Hippocampal formation (tissue), 2 donors: ENCODE measurements around the gene SHISA6.
"Not testable (repeated sequence)": the region's sequence is repeated elsewhere in the genome, so short reads cannot be mapped to it uniquely, and the experiment has no call there.

ENCODE experiments used
- DNase-seq, 2 donors: peaks; one replicate each; lab custom pipeline; 2025; lab: John Stamatoyannopoulos, UW

The SHISA6 gene

DNA sequence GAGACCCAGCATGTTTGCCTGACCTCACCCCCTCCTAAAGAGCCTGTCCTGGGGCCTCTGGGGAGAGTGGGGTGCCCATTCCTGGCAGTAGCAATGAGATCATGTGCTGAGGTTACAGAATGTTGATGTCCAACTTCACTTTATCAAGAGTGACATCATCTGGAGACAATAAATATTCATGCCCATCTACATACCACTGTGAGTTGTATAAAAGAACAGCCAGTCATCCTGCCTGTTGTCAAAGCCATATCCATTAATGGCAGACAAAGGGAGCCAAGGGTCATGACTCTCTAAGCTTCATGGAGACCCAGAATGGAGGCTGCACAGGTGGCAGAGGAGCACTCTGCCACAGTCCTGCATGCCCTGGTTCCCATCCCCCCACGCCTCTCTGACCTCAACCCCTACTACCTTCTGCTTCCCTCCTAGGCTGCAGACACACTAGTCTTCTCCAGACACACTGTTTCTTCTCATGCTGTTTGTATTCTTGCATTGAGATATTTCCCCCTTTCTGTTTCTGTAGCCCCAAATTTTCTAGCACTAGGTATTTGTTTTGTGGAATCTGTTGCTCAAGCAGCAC is 27.1 kb downstream of the SHISA6 start:
- DNase-seq = no peak

DNA sequence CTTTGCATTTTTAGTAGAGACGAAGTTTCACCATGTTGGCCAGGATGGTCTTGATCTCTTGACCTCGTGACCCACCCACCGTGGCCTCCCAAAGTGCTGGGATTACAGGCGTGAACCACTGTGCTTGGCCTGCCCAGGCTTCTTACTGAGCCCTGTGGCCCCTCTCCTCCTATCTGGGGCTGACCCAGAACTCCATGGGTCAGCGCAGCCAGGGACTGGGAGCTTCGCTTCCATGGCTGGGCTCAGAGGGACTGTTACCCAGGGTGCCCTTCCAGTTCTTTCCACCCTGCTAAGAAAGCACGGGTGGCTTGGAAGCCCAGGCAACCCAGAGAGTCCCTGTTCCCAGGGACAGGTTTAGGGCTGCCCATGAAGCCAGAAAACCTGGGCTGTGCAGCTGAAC is 28.2 kb downstream of the SHISA6 start:
- no peak for DNase-seq

DNA sequence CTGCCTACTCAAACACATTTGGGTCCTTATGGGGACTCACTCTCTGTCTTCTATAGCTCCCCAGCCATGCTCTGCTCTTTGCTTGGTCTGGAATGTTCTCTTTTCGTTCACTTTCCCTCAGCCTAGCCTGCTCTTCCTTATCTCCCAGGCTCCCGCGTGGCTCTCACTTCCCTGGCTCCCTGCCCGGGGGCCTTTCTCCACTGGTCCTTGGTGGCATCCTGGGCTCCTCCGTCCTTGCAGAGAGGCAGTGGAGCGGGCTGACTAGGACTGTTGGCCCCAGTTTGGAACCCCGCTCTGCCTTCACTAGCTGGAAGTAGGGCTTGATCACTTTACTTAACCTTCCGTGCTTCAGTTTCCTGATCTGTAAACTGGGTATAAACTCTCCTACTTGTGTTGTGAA is 31.2 kb downstream of the SHISA6 start:
- no peak for DNase-seq

DNA sequence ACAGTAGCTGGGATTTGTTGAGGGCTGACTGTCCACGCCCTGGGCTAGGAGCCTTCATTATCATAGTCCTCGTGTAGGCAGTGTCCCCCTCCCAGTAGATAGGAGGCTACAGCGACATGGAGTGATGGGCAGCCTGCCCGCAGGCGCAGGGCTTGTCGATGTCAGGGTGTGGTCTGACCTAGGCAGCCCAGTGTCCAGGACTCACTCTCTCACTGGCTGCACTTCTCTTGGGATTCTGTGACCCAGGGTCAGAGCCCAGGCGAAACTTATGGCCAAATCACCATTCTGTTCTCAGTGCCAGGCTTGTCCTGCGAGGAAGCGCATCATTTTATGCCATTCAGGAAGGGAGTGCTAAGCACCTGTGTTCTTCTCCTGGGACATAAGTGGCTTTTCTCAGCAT is 32.6 kb downstream of the SHISA6 start:
- no peak for DNase-seq

DNA sequence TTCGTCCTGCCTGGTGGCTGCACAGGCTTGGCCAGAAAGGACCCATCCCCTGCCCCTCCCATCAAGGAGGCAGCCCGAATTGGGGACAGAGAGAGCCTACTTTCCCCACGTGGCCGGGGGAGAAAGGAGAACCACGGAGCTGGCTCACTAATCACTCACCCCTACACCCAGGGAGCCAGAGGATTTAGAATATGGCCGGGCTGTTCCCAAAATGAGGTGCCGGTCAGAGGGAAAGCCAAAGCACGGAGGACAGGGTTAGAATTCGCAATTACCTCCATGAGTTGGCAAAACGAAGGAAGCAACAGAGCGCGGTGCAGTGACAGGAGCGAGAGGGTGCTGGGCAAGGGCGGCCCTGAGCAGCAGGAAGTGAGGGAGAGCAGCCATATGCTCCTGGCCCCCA is 33.1 kb downstream of the SHISA6 start:
- no peak for DNase-seq

DNA sequence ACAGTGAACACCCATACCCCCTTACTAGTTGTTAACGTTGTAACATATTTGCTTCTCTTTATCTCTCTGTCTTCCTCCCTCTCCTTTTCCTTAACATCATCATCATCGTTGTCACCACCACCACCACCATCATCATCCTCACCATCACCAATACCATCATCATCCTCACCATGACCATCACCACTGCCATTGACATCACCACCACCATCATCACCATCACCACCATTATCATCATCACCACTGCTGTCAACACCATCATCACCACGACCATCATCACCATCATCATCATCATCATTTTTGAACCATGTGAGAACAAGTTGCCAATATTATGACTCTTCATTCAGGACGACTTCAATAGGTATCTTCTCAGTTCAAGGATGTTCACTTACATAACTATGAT is 35.5 kb downstream of the SHISA6 start:
- no peak for DNase-seq

DNA sequence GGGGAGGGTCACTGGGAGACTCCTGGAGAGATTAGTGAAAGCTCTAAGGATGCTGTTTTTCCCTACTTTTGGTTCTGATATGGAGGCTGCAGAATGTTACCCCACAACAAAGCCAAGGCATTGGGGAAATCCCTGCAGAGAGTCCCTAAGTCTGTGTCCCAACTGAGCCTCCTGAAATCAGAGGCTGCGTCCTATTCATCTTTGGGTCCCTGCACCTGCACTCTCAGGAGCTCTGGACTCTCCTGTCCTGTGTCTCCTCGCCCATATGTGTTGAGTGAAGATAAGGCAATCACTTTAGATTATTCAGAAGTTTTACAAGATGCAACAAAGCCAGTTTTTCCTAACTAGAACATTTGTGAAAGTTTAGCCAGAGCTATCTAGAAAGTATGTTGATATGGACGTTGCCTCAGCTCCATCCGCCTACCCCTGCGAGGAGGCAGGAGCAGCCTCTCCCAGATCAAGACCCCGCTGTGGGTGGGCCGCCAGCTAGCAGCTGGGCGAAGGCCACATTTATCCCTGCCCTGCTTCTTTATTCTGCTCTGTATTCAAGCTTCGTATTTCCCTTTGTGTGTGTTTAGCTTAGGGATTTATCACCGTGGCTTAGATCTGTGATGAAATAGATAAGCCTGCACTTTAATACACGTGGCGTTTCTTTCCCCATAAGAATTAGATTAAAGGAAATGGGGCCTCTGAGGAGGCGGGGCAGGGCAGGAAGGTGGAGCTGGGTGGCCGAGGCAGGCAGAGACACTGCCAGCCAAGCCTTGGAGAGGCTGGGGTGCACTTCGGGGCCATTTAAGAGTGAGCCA is 37.4 kb downstream of the SHISA6 start:
- DNase-seq = no peak

DNA sequence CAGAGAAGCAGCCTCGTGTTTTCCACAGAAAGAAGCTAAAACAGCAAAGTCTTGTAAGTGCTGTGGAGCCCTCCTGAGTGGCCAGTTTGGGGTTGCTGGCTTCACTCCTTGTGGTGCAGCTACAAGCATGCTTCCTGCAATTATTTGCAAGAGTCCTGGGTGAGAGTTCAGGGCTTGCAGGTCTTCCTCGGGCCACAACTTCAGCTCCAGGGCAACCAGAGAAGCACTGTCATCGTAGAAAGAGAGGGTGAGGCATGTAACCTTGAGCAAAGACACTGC is 37.9 kb downstream of the SHISA6 start:
- no peak for DNase-seq

DNA sequence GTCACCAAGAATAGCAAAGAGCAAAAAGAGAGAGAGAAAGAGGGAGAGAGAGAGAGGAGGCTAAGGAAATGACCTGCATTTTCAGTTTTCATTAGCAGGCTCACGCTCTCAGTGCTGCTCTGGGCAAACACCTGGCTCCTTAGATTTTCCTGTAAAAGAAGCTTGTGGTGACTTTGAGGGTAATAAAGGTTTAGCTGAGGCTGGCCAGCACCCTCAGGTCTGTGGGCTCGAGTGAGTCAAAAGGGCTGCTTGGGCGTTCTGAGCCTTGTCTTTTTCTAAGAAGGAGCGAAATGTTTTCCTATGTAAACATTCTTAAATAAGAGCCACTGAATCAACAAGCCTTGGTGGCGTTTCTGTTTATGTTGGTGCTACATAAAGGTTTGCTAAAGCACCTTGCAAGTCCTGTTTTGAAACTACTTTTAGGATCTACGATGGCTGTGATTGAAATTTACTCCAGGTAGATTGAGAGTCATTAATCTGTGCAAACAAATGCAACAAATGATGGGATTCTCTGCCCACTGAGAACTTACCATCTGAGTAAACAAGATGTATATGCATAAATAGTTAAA is 38.8 kb downstream of the SHISA6 start:
- DNase-seq = no peak

DNA sequence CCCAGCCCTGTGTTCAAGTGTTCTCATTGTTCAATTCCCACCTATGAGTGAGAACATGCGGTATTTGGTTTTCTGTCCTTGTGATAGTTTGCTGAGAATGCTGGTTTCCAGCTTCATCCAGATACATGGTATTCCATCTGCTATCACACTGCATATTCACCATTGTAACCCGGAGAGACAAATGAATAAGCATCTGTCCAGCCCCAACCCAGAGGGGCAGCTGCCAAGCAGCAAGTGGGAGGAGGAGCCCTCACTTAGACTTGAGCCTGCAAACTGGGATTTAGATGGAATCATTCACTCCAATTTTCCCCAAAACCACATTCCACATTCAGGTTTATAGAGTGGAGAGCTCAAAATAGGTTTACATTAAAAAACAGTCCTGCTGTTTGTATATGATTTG is 41.6 kb downstream of the SHISA6 start:
- no peak for DNase-seq

DNA sequence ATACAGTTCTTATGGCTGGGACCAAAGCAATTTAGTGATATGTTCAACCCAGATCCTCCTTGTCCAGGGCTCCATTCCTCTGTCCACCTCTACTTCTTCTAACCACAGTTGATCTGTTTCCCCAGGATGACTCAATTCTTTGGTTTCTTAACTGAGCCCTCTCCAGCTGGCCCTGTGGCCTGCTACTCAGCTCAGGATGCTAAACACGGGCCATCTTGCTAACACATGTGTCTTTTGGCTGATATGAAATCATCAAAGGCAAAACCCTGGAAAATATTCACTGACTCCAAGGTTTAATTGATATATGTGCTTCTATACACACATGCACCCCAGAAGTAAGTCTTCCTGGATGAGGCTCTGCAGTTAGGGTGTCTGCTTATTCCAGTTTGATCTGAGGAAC is 43.8 kb downstream of the SHISA6 start:
- DNase-seq = no peak

DNA sequence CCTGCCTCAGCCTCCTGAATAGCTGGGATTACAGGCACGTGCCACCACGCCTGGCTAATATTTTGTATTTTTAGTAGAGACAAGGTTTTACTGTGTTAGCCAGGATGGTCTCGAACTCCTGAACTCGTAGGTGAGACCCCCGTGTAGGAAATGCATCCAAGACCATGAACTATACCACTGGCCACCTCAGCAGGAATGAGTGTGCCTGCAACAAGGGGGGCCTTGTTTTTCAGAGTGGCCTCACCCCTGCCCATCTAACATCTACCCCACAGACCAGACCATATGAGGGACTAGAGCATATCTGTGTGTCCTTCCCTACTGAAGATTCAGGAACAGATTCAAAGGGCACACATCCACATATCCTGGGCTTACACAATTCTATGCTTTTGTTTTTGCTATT is 44.9 kb downstream of the SHISA6 start:
- DNase-seq = no peak

DNA sequence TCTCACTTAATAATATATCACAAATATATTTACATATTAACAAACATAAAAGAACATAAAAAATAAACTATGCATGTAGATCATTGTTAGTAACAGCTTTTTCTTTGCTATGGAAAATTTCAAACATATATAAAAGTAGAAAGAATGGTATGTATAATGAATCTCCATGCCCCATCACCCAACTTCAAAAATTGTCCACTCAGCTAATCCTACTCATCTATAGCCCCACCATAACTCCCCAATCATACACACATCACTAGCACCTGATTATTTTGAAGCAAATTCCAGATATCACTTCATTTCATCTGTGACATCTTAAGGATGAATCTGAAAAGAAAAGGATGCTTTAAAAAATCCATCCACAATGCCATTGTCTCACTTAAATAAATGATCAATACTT is 46.8 kb downstream of the SHISA6 start:
- DNase-seq = no peak

DNA sequence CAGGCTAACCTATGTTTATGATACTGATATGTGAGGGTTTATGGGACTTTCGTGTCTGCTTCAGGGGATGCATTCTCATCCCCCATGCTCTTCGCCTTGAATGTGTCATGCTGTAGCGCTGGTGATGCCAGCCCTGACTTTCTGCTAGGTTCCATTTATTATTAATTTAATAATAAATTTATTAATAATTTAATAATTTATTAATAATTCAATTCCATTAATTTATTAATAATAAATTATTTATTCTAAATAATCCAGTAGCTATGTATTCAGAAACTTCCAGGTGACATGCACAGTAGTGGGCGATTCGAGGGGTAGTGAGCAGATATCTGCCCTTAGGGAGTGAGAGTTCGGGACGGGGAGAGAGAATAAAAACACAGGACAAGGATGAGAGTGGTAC is 49.8 kb downstream of the SHISA6 start:
- no peak for DNase-seq

DNA sequence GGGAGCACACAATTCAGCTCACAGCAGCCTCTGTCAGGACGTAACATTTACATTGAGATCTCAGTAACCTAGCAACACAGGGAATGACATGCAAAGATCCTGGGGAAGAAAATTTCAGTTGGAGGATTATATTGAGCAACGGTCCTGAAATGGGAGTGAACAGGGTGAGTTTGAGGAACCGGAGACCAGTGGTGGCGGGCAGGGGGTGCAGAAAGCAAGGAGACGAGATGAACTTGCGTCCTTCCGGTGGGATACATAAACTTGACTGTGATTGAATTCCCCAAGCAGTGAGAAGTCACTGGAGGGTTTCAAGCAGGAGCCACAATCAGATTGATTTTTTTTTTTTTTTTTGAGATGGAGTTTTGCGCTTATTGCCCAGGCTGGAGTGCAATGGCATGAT is 51.5 kb downstream of the SHISA6 start:
- DNase-seq = no peak

DNA sequence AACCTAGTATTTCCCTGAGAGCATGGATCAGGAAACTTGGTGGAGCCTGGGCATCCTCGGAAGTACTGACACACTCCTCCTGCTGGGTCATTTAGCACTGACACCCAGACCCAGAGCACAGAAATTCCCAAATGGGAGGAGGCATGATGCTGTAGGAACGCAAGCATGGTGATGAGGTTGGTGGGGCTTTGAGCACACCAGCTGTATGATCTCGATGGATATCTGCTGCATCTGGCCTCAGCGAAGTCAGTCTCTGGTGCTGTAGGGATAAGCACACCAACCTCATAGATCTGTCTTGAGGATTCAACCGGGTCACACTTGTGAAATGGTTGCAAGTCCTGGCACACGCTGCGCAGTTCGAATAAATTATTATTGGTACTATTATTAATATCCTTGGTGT is 52.5 kb downstream of the SHISA6 start:
- no peak for DNase-seq

DNA sequence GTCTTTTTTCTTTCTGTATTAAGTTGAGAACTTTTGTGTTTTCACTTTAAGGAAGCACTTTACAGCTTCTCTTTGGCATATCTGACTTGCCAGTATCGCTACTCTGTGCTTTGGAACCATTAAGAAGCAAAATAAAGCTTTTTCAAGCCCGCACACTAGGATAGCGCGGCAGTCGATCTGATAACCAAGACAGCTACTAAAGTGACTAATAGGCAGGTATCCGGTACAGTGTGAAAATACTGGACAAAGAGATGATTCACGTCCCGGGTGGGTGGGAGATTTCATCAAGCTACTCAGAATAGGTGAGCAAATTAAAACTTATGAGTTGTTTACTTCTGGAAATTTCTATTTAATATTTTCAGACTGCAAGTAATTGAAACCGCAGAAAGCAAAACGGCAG is 53.8 kb downstream of the SHISA6 start:
- DNase-seq = no peak

DNA sequence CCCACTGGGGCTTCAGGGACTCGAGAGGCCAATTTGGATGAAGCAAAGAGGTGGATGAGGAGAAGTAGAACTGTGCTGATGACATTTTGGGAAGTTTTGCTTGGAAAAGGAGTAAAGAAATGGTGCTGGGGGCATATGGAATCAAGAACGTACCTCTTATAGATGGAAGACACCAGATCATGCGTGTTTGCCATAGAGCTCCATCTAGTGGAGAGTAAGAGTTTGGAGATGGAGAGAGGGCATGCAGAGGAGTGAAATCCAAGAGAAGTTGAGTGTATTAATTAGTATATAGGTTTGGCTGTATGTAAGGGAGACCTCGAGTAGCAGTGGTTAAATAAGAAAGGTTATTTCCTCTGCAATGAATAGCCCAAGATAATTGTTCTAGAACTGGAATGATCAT is 56.0 kb downstream of the SHISA6 start:
- DNase-seq = no peak

DNA sequence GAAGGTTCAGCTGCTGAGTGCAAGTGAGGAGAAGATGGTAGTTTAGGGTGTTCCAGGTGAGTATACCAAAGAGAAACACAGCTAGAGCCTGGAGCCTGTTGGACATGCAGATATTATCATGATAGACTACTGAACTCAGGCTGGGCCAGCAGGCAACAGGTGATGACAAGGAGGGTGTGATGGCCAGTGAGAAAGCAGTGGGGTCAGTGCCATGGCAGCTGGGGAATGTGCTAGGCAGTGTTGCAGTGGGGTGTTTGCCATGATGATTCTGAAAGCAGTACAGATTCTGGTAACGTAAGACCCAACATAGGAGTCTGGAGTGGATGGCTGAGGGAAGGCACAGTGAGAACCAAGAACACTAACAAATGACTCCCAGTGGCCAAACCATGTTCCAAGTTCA is 57.4 kb downstream of the SHISA6 start:
- no peak for DNase-seq

DNA sequence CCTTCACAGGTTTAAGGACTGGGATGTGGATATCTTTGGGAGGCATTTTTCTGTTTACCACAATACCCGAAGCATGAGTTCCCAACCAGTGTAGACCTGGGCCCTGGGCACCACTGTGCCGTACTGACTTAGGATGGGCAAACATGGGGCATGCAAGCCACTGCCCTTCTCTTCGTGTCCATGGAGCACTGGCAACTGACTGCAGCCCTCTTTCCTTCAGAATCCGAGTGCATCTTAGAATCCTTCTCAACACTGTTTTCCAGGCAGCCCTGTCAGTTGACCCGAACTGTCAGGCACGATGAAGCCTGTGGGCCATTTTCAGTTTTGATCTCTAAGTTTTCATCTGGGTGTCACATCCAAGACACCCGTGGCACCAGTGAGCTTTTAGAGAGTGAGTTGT is 59.2 kb downstream of the SHISA6 start:
- DNase-seq = no peak

DNA sequence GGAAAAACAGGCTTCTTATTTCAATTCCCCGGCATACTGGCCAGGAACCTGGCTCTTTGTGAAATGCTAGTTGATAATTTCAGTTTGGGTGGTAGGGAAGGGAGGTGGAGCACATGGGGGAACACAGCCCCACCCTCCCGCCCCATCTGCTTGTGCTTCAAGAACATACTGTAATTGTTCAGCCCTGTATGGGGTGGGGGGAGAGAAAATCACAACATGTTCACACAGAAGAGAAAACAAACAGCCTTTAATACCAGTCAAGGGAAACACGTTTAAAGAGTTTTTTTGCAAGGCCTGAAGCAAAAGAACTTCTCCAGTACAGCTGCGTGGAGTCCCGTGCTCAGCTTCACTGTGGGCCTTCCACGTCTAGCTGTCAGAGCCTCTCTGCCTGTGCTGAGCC is 59.7 kb downstream of the SHISA6 start:
- no peak for DNase-seq

DNA sequence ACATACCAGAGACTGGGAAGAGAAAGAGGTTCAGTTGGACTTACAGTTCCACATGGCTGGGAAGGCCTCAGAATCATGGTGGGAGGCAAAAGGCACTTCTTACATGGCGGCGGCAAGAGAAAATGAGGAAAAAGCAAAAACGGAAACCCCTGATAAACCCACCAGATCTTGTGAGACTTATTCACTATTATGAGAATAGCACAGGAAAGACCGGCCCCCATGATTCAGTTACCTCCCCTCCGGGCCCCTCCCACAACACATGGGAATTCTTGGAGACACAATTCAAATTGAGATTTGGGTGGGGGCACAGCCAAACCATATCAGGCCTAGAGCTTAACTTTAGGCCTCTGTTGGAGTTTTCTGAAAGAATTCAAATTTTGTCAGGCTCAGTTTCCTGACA is 60.9 kb downstream of the SHISA6 start:
- not testable (repeated sequence) for DNase-seq

DNA sequence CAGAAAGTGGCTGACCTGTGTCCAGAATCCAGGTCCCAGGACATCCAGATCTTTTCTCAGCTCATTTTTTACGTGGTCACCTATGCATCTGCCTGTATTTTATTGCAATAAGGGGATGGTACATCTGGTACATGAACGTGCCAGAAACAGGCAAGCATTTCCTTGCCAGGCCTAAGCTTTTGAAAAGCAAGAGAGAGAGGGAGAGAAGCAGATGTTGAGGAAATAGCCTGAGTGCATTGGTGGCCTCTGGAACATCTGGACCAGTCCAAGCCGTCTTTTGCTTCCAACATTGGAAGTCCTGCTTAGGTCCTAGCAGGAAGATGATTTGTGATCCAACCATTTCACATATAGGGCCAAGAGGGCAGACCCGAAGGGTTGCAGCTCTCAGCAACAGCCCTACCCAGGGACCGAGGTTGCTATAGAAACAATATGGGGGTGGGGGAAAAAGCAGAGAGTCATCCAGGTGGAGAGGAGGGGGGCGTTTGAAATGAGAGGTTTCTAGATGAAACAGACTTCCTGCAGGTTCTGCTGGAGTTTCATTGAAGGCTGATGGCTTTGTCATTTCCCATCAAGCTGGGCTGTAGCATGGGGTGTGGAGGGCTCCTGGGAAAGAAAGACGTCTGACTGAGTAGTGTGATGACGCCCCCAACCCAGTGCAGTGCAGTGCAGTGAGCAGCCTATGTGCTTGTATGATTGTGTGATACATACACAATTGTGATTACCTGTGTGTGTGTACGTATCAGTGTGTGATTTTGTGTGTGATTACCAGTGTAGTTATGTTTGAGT is 61.6 kb downstream of the SHISA6 start:
- DNase-seq = no peak
